ENCODE results near the gene ELP6. TPM values are rescaled to one million over a fixed set of nuclear protein-coding genes. Genes with fewer than 3 reads are reported as not detected.
"Not testable (repeated sequence)": the region's sequence is repeated elsewhere in the genome, so short reads cannot be mapped to it uniquely, and the experiment has no call there.

The ELP6 gene
- total RNA-seq, 1 donor from 2014 or later, result 20.9 TPM

GRCh38 chr3:47487265-47487664 is 26.2 kb downstream of the ELP6 start:
- Histone ChIP-seq H3K4me1 (ENCODE audit: control insufficient read depth in 3 of 3, insufficient read depth in 3 of 3, low read length in 3 of 3) (no peaks in the 10 kb centered on the region), H3K9ac (ENCODE audit: low read depth in 1 of 3, low read length in 3 of 3) (no peak overlapping the region), H3K27ac (ENCODE audit: low read depth, low read length) (no peak overlapping the region), H3K4me3 (ENCODE audit: low read length in 3 of 3) (no peak overlapping the region), H3K27me3 (ENCODE audit: control insufficient read depth in 3 of 3, insufficient read depth in 3 of 3, low read length in 3 of 3) (no peaks in the 10 kb centered on the region), H3K9me3 (ENCODE audit: control insufficient read depth in 3 of 3, low read length in 3 of 3) (no peaks in the 10 kb centered on the region), H3K36me3 (ENCODE audit: control insufficient read depth in 3 of 3, insufficient read depth in 3 of 3, low read length in 3 of 3) (peaks cover 0 to 2% (median 0%) of the 10 kb centered on the region in 3 donors)

GRCh38 chr3:47485812-47486211 is 27.7 kb downstream of the ELP6 start:
- Histone ChIP-seq H3K4me1 (ENCODE audit: control insufficient read depth in 3 of 3, insufficient read depth in 3 of 3, low read length in 3 of 3) (no peaks in the 10 kb centered on the region), H3K9ac (ENCODE audit: low read depth in 1 of 3, low read length in 3 of 3) (no peak overlapping the region), H3K4me3 (ENCODE audit: low read length in 3 of 3) (no peak overlapping the region), H3K9me3 (ENCODE audit: control insufficient read depth in 3 of 3, low read length in 3 of 3) (no peaks in the 10 kb centered on the region), H3K36me3 (ENCODE audit: control insufficient read depth in 3 of 3, insufficient read depth in 3 of 3, low read length in 3 of 3) (peaks cover 0 to 2% (median 0%) of the 10 kb centered on the region in 3 donors), H3K27me3 (ENCODE audit: control insufficient read depth in 3 of 3, insufficient read depth in 3 of 3, low read length in 3 of 3) (no peaks in the 10 kb centered on the region), H3K27ac (ENCODE audit: low read depth, low read length) (no peak overlapping the region)

DNA sequence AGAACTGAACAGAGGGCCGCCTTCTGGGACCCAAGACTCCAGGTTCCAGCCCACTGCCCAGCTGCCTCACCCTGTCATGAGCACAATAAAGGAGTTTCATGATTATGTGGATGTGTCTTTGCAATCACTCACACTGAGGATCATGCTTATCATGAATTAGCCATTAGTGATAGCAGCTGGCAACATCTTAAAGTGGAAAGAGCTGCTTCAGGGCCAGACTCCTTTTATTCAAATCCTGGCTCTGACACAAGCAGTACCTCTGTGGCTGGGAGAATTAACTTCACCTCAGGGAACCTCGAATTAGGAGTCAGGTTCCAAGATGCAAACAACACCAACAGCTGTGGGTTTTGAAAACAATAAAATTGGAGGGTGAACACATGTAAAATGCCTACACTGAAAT is 31.1 kb downstream of the ELP6 start:
- H3K27me3 ChIP-seq (ENCODE audit: control insufficient read depth in 3 of 3, insufficient read depth in 3 of 3, low read length in 3 of 3), result no peaks in the 10 kb centered on the region
- H3K9ac ChIP-seq (ENCODE audit: low read depth in 1 of 3, low read length in 3 of 3), result no peak overlapping the region
- no peaks in the 10 kb centered on the region for H3K36me3 ChIP-seq (ENCODE audit: control insufficient read depth in 3 of 3, insufficient read depth in 3 of 3, low read length in 3 of 3)
- no peaks in the 10 kb centered on the region for H3K9me3 ChIP-seq (ENCODE audit: control insufficient read depth in 3 of 3, low read length in 3 of 3)
- H3K4me3 ChIP-seq (ENCODE audit: low read length in 3 of 3), result no peak overlapping the region
- H3K27ac ChIP-seq (ENCODE audit: low read depth, low read length), result no peak overlapping the region
- no peaks in the 10 kb centered on the region for H3K4me1 ChIP-seq (ENCODE audit: control insufficient read depth in 3 of 3, insufficient read depth in 3 of 3, low read length in 3 of 3)

- H3K4me1 ChIP-seq (ENCODE audit: control insufficient read depth in 3 of 3, insufficient read depth in 3 of 3, low read length in 3 of 3); H3K36me3 ChIP-seq (ENCODE audit: control insufficient read depth in 3 of 3, insufficient read depth in 3 of 3, low read length in 3 of 3); H3K27ac ChIP-seq (ENCODE audit: low read depth, low read length); H3K9ac ChIP-seq (ENCODE audit: low read depth in 1 of 3, low read length in 3 of 3); H3K4me3 ChIP-seq (ENCODE audit: low read length in 3 of 3); H3K9me3 ChIP-seq (ENCODE audit: control insufficient read depth in 3 of 3, low read length in 3 of 3); H3K27me3 ChIP-seq (ENCODE audit: control insufficient read depth in 3 of 3, insufficient read depth in 3 of 3, low read length in 3 of 3): not testable (repeated sequence)
Observed at GRCh38 chr3:47481763-47482162, 31.7 kb downstream of the ELP6 start.

DNA sequence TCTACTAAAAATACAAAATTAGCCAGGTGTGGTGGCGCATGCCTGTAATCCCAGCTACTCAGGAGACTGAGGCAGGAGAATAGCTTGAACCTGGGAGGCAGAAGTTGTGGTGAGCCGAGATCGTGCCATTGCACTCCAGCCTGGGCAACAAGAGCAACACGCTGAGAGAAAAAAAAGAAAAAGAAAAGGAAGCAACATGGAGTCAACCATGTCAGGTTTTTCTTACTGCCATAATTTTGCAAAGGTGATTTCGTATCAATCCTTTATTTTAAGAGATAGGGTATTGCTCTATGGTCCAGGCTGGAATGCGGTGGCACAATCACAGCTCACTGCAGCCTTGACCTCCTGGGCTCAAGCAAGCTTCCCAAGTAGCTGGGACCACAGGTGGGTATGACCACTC is 33.2 kb downstream of the ELP6 start:
- not testable (repeated sequence) for H3K27ac ChIP-seq (ENCODE audit: low read depth, low read length); H3K9ac ChIP-seq (ENCODE audit: low read depth in 1 of 3, low read length in 3 of 3); H3K4me3 ChIP-seq (ENCODE audit: low read length in 3 of 3); H3K9me3 ChIP-seq (ENCODE audit: control insufficient read depth in 3 of 3, low read length in 3 of 3); H3K27me3 ChIP-seq (ENCODE audit: control insufficient read depth in 3 of 3, insufficient read depth in 3 of 3, low read length in 3 of 3); H3K36me3 ChIP-seq (ENCODE audit: control insufficient read depth in 3 of 3, insufficient read depth in 3 of 3, low read length in 3 of 3)
- peaks cover 2 to 10% (median 10%) of the 10 kb centered on the region in 3 donors for H3K4me1 ChIP-seq (ENCODE audit: control insufficient read depth in 3 of 3, insufficient read depth in 3 of 3, low read length in 3 of 3)

DNA sequence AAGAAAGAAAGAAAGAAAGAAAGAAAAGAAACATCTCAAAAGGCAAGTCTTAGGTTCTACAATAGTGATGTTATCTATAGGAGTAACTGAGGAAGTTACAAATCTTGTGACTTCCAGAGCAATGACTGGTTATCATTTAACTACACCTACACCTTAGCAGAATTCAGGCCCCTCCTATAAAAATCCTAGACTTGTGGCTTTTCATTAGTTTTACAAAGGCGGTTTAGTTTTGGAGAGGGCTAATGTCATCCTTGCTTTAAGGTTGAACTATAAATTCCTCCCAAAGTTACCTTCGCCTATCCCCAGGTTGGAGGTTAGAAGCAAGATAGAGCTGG is 33.7 kb downstream of the ELP6 start:
- Histone ChIP-seq H3K4me3 (ENCODE audit: low read length in 3 of 3) (no peak overlapping the region), H3K9me3 (ENCODE audit: control insufficient read depth in 3 of 3, low read length in 3 of 3) (no peaks in the 10 kb centered on the region), H3K4me1 (ENCODE audit: control insufficient read depth in 3 of 3, insufficient read depth in 3 of 3, low read length in 3 of 3) (peaks cover 4 to 14% (median 13%) of the 10 kb centered on the region in 3 donors), H3K27me3 (ENCODE audit: control insufficient read depth in 3 of 3, insufficient read depth in 3 of 3, low read length in 3 of 3) (no peaks in the 10 kb centered on the region), H3K36me3 (ENCODE audit: control insufficient read depth in 3 of 3, insufficient read depth in 3 of 3, low read length in 3 of 3) (no peaks in the 10 kb centered on the region), H3K27ac (ENCODE audit: low read depth, low read length) (no peak overlapping the region), H3K9ac (ENCODE audit: low read depth in 1 of 3, low read length in 3 of 3) (no peak overlapping the region)

DNA sequence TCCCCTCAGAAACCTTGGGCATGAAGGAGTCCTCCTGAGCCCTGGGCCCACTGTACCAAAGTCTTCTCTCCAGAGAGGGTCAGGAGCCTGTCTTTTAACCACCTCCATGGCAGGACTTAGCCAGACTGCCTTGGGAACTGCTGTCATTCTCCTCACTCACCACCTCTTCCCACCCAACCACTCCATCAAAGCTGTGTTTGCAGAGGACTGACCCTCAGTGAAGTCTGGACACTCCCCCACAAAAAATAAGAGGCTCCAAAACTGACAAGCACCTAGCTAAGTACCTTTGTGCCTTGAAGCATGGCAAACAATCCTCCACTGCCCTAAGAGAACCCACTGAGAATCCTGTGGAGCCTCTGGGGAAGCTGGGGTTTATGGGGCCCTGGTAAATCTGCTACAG is 35.5 kb downstream of the ELP6 start:
- H3K9me3 ChIP-seq (ENCODE audit: control insufficient read depth in 3 of 3, low read length in 3 of 3), result no peaks in the 10 kb centered on the region
- H3K4me3 ChIP-seq (ENCODE audit: low read length in 3 of 3), result no peak overlapping the region
- H3K9ac ChIP-seq (ENCODE audit: low read depth in 1 of 3, low read length in 3 of 3), result no peak overlapping the region
- no peak overlapping the region for H3K27ac ChIP-seq (ENCODE audit: low read depth, low read length)
- H3K4me1 ChIP-seq (ENCODE audit: control insufficient read depth in 3 of 3, insufficient read depth in 3 of 3, low read length in 3 of 3), result peaks cover 7 to 25% (median 16%) of the 10 kb centered on the region in 3 donors
- no peaks in the 10 kb centered on the region for H3K27me3 ChIP-seq (ENCODE audit: control insufficient read depth in 3 of 3, insufficient read depth in 3 of 3, low read length in 3 of 3)
- no peaks in the 10 kb centered on the region for H3K36me3 ChIP-seq (ENCODE audit: control insufficient read depth in 3 of 3, insufficient read depth in 3 of 3, low read length in 3 of 3)

DNA sequence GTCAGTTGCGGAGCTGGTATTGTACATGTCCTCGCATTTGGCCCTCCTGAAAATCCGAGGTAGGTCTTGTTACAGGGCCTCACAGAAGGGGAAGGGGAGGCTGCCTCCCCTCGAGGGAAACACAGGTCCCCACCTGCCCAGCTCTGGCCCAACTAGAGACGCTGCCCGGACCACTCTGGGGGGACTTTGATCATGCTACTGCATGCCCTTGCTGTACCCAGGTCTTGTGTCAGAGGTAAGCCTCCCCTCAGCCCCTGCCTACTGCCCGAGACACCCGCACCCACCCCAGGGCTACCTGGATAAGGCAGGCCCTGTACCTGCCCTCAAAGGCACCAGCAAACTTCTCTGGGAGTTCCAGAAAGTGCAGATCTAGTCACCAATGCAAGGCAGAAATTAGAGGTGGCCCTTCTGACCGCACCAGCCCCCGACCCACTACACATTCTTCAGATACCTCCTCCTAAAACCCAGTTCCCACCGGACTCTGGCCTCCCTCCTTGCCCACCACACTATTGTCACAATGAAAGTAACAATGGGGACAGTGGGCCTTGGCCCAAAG is 36.8 kb downstream of the ELP6 start:
- Histone ChIP-seq H3K4me3 (ENCODE audit: low read length in 3 of 3) (peak overlapping the region; percentile 75 to 93 (median 90)), H3K9ac (ENCODE audit: low read depth in 1 of 3, low read length in 3 of 3) (peak overlapping the region; percentile 71 to 85 (median 80)), H3K4me1 (ENCODE audit: control insufficient read depth in 3 of 3, insufficient read depth in 3 of 3, low read length in 3 of 3) (peaks cover 7 to 25% (median 16%) of the 10 kb centered on the region in 3 donors), H3K27me3 (ENCODE audit: control insufficient read depth in 3 of 3, insufficient read depth in 3 of 3, low read length in 3 of 3) (no peaks in the 10 kb centered on the region), H3K36me3 (ENCODE audit: control insufficient read depth in 3 of 3, insufficient read depth in 3 of 3, low read length in 3 of 3) (no peaks in the 10 kb centered on the region), H3K27ac (ENCODE audit: low read depth, low read length) (no peak overlapping the region), H3K9me3 (ENCODE audit: control insufficient read depth in 3 of 3, low read length in 3 of 3) (no peaks in the 10 kb centered on the region)

DNA sequence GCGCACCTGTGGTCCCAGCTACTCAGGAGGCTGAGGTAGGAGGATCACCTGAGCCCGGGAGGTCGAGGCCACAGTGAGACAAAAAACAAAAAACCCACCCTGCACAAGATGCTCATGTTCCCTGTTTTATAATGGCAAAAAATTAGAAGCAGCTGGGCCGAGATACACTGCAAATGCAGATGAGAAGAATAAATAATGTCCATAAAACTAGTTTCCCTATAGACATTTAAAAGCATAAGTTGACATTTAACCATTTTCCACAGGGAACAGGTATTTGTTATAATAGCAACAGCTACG is 37.2 kb downstream of the ELP6 start:
- no peaks in the 10 kb centered on the region for H3K27me3 ChIP-seq (ENCODE audit: control insufficient read depth in 3 of 3, insufficient read depth in 3 of 3, low read length in 3 of 3)
- H3K9ac ChIP-seq (ENCODE audit: low read depth in 1 of 3, low read length in 3 of 3), result peak overlapping the region; percentile 71 to 85 (median 80)
- H3K27ac ChIP-seq (ENCODE audit: low read depth, low read length), result peak overlapping the region; percentile 72
- peaks cover 7 to 25% (median 16%) of the 10 kb centered on the region in 3 donors for H3K4me1 ChIP-seq (ENCODE audit: control insufficient read depth in 3 of 3, insufficient read depth in 3 of 3, low read length in 3 of 3)
- H3K36me3 ChIP-seq (ENCODE audit: control insufficient read depth in 3 of 3, insufficient read depth in 3 of 3, low read length in 3 of 3), result no peaks in the 10 kb centered on the region
- H3K9me3 ChIP-seq (ENCODE audit: control insufficient read depth in 3 of 3, low read length in 3 of 3), result no peaks in the 10 kb centered on the region
- peak overlapping the region; percentile 75 to 93 (median 90) for H3K4me3 ChIP-seq (ENCODE audit: low read length in 3 of 3)

GRCh38 chr3:47475570-47476329 is 37.8 kb downstream of the ELP6 start, which contains the start of gene SCAP:
Gene SCAP (minus strand): TSS chr3:47475941. CDS start chr3:47442993, 32,948 bp downstream.
- Histone ChIP-seq H3K9me3 (ENCODE audit: control insufficient read depth in 3 of 3, low read length in 3 of 3) (no peaks in the 10 kb centered on the region), H3K27me3 (ENCODE audit: control insufficient read depth in 3 of 3, insufficient read depth in 3 of 3, low read length in 3 of 3) (no peaks in the 10 kb centered on the region)

More at GRCh38 chr3:47475570-47476329, 37.8 kb downstream of the ELP6 start, which contains the start of gene SCAP:
- H3K27ac ChIP-seq (ENCODE audit: low read depth, low read length), result peak within 1 kb of the TSS; percentile 72
- H3K36me3 ChIP-seq (ENCODE audit: control insufficient read depth in 3 of 3, insufficient read depth in 3 of 3, low read length in 3 of 3), result no peaks in the 10 kb centered on the region
- H3K4me3 ChIP-seq (ENCODE audit: low read length in 3 of 3), result peak within 1 kb of the TSS; percentile 90 to 93 (median 91)
- peak within 1 kb of the TSS; percentile 80 to 85 (median 81) for H3K9ac ChIP-seq (ENCODE audit: low read depth in 1 of 3, low read length in 3 of 3)
- H3K4me1 ChIP-seq (ENCODE audit: control insufficient read depth in 3 of 3, insufficient read depth in 3 of 3, low read length in 3 of 3), result peaks cover 7 to 25% (median 16%) of the 10 kb centered on the region in 3 donors

Measured in skeletal muscle tissue (tissue), 4 donors.